ENCODE measurements around the gene AFP. TPM values are rescaled to one million over a fixed set of nuclear protein-coding genes. Genes with fewer than 3 reads are reported as not detected.
A peak's percentile ranks its signal among the peaks of the same experiment; 100 is the strongest.

The AFP gene
- total RNA-seq, 1 donor = not detected

DNA sequence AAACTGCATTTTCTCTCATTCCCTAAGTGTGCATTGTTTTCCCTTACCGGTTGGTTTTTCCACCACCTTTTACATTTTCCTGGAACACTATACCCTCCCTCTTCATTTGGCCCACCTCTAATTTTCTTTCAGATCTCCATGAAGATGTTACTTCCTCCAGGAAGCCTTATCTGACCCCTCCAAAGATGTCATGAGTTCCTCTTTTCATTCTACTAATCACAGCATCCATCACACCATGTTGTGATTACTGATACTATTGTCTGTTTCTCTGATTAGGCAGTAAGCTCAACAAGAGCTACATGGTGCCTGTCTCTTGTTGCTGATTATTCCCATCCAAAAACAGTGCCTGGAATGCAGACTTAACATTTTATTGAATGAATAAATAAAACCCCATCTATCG is 2.9 kb upstream of the AFP start:
- H3K4me2 ChIP-seq (ENCODE audit: insufficient read depth, low read length) = no peak overlapping the region
- no peak overlapping the region for H3K4me3 ChIP-seq (ENCODE audit: insufficient read depth, low read length)

DNA sequence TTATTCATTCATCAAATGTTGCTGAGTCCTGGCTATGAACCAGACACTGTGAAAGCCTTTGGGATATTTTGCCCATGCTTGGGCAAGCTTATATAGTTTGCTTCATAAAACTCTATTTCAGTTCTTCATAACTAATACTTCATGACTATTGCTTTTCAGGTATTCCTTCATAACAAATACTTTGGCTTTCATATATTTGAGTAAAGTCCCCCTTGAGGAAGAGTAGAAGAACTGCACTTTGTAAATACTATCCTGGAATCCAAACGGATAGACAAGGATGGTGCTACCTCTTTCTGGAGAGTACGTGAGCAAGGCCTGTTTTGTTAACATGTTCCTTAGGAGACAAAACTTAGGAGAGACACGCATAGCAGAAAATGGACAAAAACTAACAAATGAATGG is 1.7 kb upstream of the AFP start:
- Histone ChIP-seq H3K4me2 (ENCODE audit: insufficient read depth, low read length) (no peak overlapping the region), H3K36me3 (ENCODE audit: insufficient read depth, low read length) (no peaks in the 10 kb centered on the region), H3K27me3 (ENCODE audit: insufficient read depth, low read length) (peaks cover 31% of the 10 kb centered on the region), H3K79me2 (ENCODE audit: insufficient read depth, low read length) (no peaks in the 10 kb centered on the region), H4K20me1 (ENCODE audit: insufficient read depth, low read length) (no peaks in the 10 kb centered on the region), H3K4me1 (ENCODE audit: insufficient read depth, low read length) (no peaks in the 10 kb centered on the region), H3K4me3 (ENCODE audit: insufficient read depth, low read length) (no peak overlapping the region), H2AFZ (ENCODE audit: low read length) (no peak overlapping the region), H3K27ac (ENCODE audit: low read depth, low read length) (no peak overlapping the region), H3K9me3 (ENCODE audit: low read depth, low read length) (no peaks in the 10 kb centered on the region)
- DNase-seq (ENCODE audit: insufficient read length, low spot score, missing footprints) = no peak
- TF ChIP-seq, protein P1, sequence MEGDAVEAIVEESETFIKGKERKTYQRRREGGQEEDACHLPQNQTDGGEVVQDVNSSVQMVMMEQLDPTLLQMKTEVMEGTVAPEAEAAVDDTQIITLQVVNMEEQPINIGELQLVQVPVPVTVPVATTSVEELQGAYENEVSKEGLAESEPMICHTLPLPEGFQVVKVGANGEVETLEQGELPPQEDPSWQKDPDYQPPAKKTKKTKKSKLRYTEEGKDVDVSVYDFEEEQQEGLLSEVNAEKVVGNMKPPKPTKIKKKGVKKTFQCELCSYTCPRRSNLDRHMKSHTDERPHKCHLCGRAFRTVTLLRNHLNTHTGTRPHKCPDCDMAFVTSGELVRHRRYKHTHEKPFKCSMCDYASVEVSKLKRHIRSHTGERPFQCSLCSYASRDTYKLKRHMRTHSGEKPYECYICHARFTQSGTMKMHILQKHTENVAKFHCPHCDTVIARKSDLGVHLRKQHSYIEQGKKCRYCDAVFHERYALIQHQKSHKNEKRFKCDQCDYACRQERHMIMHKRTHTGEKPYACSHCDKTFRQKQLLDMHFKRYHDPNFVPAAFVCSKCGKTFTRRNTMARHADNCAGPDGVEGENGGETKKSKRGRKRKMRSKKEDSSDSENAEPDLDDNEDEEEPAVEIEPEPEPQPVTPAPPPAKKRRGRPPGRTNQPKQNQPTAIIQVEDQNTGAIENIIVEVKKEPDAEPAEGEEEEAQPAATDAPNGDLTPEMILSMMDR (IDR thresholded peaks at IDR 0.05; ENCODE audit: extremely low read depth, low read depth, low read length) = peak; percentile 48

More for the DNA sequence above, 2.9 kb upstream of the AFP start:
- H4K20me1 ChIP-seq (ENCODE audit: insufficient read depth, low read length) = no peaks in the 10 kb centered on the region
- no peaks in the 10 kb centered on the region for H3K4me1 ChIP-seq (ENCODE audit: insufficient read depth, low read length)
- H3K27me3 ChIP-seq (ENCODE audit: insufficient read depth, low read length) = peaks cover 29% of the 10 kb centered on the region
- H3K79me2 ChIP-seq (ENCODE audit: insufficient read depth, low read length) = no peaks in the 10 kb centered on the region
- H3K9me3 ChIP-seq (ENCODE audit: low read depth, low read length) = no peaks in the 10 kb centered on the region
- no peak for DNase-seq (ENCODE audit: insufficient read length, low spot score, missing footprints)
- H3K27ac ChIP-seq (ENCODE audit: low read depth, low read length) = no peak overlapping the region
- TF ChIP-seq, protein P1 (IDR thresholded peaks at IDR 0.05; ENCODE audit: extremely low read depth, low read depth, low read length) = no peak
- no peaks in the 10 kb centered on the region for H3K36me3 ChIP-seq (ENCODE audit: insufficient read depth, low read length)
- no peak overlapping the region for H2AFZ ChIP-seq (ENCODE audit: low read length)

DNA sequence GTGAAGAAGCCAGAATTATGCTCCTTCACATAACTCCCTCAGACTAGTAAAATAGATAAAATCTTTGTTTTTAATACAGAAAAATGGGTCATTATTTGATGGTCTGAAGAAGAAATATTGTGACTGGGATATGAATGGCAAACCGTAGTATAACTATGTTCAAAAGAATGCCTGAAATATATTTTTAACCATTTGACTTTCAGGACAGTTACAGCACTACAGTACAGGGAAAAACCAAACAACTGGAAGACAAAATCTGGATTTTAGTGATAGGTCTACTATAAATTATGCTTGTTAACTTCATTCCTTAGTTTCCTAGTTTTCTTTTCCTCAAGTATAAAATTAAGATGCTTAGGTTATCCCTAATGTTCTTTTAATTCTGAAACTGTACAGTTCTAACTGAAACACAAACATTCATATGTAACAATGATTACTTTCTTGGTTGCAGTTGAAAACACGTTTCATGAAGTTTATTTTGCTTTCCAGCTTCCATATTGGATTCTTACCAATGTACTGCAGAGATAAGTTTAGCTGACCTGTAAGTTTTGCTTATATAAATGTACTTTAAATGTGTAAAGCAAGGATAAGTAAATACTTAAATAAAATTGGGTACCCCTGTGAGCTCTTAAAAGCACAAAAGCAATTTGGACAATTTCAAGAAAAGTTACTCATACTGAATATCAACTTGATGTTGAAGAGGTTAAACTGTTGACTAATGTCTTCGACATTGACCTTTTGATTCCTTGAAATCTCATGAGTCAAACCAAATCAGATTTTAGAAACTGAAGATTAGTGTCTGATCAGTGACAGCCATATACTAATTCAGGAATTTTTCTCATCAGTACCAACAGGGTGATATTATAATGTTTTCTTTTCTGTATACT is 895 bp downstream of the AFP start:
- Histone ChIP-seq H3K27ac (ENCODE audit: low read depth, low read length) (no peak overlapping the region), H3K79me2 (ENCODE audit: insufficient read depth, low read length) (no peaks in the 10 kb centered on the region), H3K9me3 (ENCODE audit: low read depth, low read length) (no peaks in the 10 kb centered on the region), H3K4me3 (ENCODE audit: insufficient read depth, low read length) (no peak overlapping the region), H3K4me1 (ENCODE audit: insufficient read depth, low read length) (no peaks in the 10 kb centered on the region), H4K20me1 (ENCODE audit: insufficient read depth, low read length) (no peaks in the 10 kb centered on the region), H2AFZ (ENCODE audit: low read length) (no peak overlapping the region), H3K27me3 (ENCODE audit: insufficient read depth, low read length) (peaks cover 20% of the 10 kb centered on the region), H3K36me3 (ENCODE audit: insufficient read depth, low read length) (no peaks in the 10 kb centered on the region), H3K4me2 (ENCODE audit: insufficient read depth, low read length) (no peak overlapping the region)
- TF ChIP-seq, protein P1 (IDR thresholded peaks at IDR 0.05; ENCODE audit: extremely low read depth, low read depth, low read length) = no peak
- no peak for DNase-seq (ENCODE audit: insufficient read length, low spot score, missing footprints)

DNA sequence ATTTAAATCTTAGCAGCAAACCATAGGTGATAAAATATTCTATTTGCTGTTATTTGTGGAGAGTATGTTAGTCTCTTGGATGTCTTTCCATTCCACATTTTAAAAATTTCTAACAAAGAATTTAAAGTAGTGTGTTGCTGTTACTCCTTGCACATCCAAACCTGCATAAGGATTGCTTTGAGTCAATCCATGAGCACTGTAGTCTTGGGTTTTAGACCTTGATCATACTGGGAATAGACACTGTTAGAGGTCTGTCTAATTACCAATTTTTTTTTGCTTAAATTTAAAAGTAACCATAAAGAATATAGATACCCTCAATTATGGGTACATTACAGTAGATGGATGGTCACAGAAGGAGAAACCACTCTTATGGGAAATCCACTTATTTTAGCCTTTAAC is 1.5 kb downstream of the AFP start:
- Histone ChIP-seq H3K79me2 (ENCODE audit: insufficient read depth, low read length) (no peaks in the 10 kb centered on the region), H3K4me3 (ENCODE audit: insufficient read depth, low read length) (no peak overlapping the region), H3K27me3 (ENCODE audit: insufficient read depth, low read length) (peaks cover 17% of the 10 kb centered on the region), H2AFZ (ENCODE audit: low read length) (no peak overlapping the region), H4K20me1 (ENCODE audit: insufficient read depth, low read length) (no peaks in the 10 kb centered on the region), H3K36me3 (ENCODE audit: insufficient read depth, low read length) (no peaks in the 10 kb centered on the region), H3K27ac (ENCODE audit: low read depth, low read length) (no peak overlapping the region), H3K9me3 (ENCODE audit: low read depth, low read length) (no peaks in the 10 kb centered on the region), H3K4me2 (ENCODE audit: insufficient read depth, low read length) (no peak overlapping the region), H3K4me1 (ENCODE audit: insufficient read depth, low read length) (peaks cover 2% of the 10 kb centered on the region)
- TF ChIP-seq, protein P1 (IDR thresholded peaks at IDR 0.05; ENCODE audit: extremely low read depth, low read depth, low read length) = no peak
- DNase-seq (ENCODE audit: insufficient read length, low spot score, missing footprints) = no peak

Measured in osteoblast (primary cell).